Keratinocyte (primary cell): ENCODE measurements around the gene GCK. TPM values are rescaled to one million over a fixed set of nuclear protein-coding genes. Genes with fewer than 3 reads are reported as not detected.
A peak's percentile ranks its signal among the peaks of the same experiment; 100 is the strongest.

Experiments used
- DNase-seq: peaks from one replicate; pipeline ENCODE4 v3.0.0-alpha.2; 2011; ENCODE audit warnings: low read depth, missing footprints, low spot score
- FAIRE-seq: peaks from 2 replicates; lab custom pipeline; 2011; peaks lifted over from hg19 to GRCh38; lab: Jason Lieb, UNC
- H2AFZ ChIP-seq: 2 replicates; pipeline ENCODE4 v1.6.0; 2012; ENCODE audit warnings: low read length, control low read depth, inconsistent platforms; ENCODE audit not compliant: control insufficient read depth
- H3K27ac ChIP-seq: 2 replicates; pipeline ENCODE4 v1.5.1; 2011; ENCODE audit warnings: low read length; ENCODE audit not compliant: control insufficient read depth, insufficient read depth
- H3K27me3 ChIP-seq: 3 replicates; pipeline ENCODE4 v1.6.0; 2011; ENCODE audit warnings: low read length; ENCODE audit not compliant: control insufficient read depth, insufficient read depth; ENCODE audit errors: extremely low read depth
- H3K36me3 ChIP-seq, 2 experiments: 2 replicates in 1 of 2; 3 replicates in 1 of 2; pipeline ENCODE4 v1.5.1; 2011; ENCODE audit warnings: low read length in 2 of 2, mild to moderate bottlenecking in 1 of 2; ENCODE audit not compliant: control insufficient read depth in 2 of 2, insufficient read depth in 2 of 2; ENCODE audit errors: extremely low read depth in 1 of 2
- H3K4me1 ChIP-seq: 3 replicates; pipeline ENCODE4 v1.5.1; 2011; ENCODE audit warnings: low read length; ENCODE audit not compliant: control insufficient read depth, insufficient read depth; ENCODE audit errors: extremely low read depth
- H3K4me2 ChIP-seq: 3 replicates; pipeline ENCODE4 v1.6.0; 2011; ENCODE audit warnings: low read depth, low read length; ENCODE audit not compliant: control insufficient read depth, insufficient read depth; ENCODE audit errors: extremely low read depth
- H3K4me3 ChIP-seq, 3 experiments: fragments of 200-600 bp in 1 of 3; sonication (generic) in 1 of 3; 2 replicates in 2 of 3; 3 replicates in 1 of 3; pipeline ENCODE4 v1.5.1; 2011 to 2016; ENCODE audit warnings: low read length in 3 of 3, mild to moderate bottlenecking in 3 of 3, control low read depth in 2 of 3, inconsistent platforms in 1 of 3, low read depth in 1 of 3, mixed read lengths in 1 of 3, mixed run types in 1 of 3, moderate library complexity in 1 of 3; ENCODE audit not compliant: control insufficient read depth in 2 of 3, insufficient read depth in 2 of 3; ENCODE audit errors: extremely low read depth in 1 of 3
- H3K79me2 ChIP-seq: 2 replicates; pipeline ENCODE4 v1.6.0; 2012; ENCODE audit warnings: low read length; ENCODE audit not compliant: control insufficient read depth, insufficient read depth
- H3K9ac ChIP-seq: 3 replicates; pipeline ENCODE4 v1.6.0; 2011; ENCODE audit warnings: low read length; ENCODE audit not compliant: control insufficient read depth, insufficient read depth; ENCODE audit errors: extremely low read depth
- H3K9me1 ChIP-seq: 3 replicates; pipeline ENCODE4 v1.6.0; 2011; ENCODE audit warnings: low read length; ENCODE audit not compliant: control insufficient read depth, insufficient read depth; ENCODE audit errors: extremely low read depth
- H3K9me3 ChIP-seq: 2 replicates; pipeline ENCODE4 v1.5.1; 2012; ENCODE audit warnings: low read depth, low read length; ENCODE audit not compliant: control insufficient read depth
- H4K20me1 ChIP-seq: 3 replicates; pipeline ENCODE4 v1.6.0; 2011; ENCODE audit warnings: low read length; ENCODE audit not compliant: control insufficient read depth, insufficient read depth; ENCODE audit errors: extremely low read depth
- EZH2 ChIP-seq: IDR thresholded peaks from one replicate; pipeline ENCODE4 v1.6.1; 2012; ENCODE audit warnings: inconsistent platforms, mild to moderate bottlenecking, low read length, moderate library complexity
- dilution Hi-C: fragments of 300-500 bp; cut with MboI; formaldehyde crosslinking; loops from one replicate; pipeline ENCODE4 v1.7.0; 2020; ENCODE audit warnings: low sequenced_read_pairs; ENCODE audit not compliant: extremely low pct_ligation_motif_present
- polyA plus RNA-seq, 5 experiments: library from polyadenylated mRNA; depleted of rRNA in 3 of 5; stranded (reverse) in 3 of 5; stranded (forward) in 1 of 5; unstranded in 1 of 5; fragments of >200 nt; gene quantifications; 1 replicate in 1 of 5; 2 replicates in 3 of 5; 3 replicates in 1 of 5; pipeline versions ENCODE4 v1.2.1 to v1.2.3, GENCODE V29; 2011 to 2012; ENCODE audit warnings: missing spikeins in 2 of 5, low read depth in 1 of 5, low replicate concordance in 1 of 5
- TF ChIP-seq, protein P1 (sequence below), 3 experiments: IDR thresholded peaks in 1 of 3; conservative IDR thresholded peaks in 1 of 3; optimal IDR thresholded peaks in 1 of 3; 2 replicates in 2 of 3; 3 replicates in 1 of 3; pipeline versions ENCODE3 to v1.5.1; 2011; ENCODE audit warnings: low read length in 3 of 3, mild to moderate bottlenecking in 3 of 3, moderate library complexity in 2 of 3, control low read depth in 1 of 3, inconsistent platforms in 1 of 3; ENCODE audit not compliant: insufficient read depth in 2 of 3; ENCODE audit errors: extremely low read depth in 1 of 3

GCK gene
- polyA plus RNA-seq, 1 donor (not counting 4 experiments of a cell fraction or from before 2014, with no cell fraction given), result not detected

DNA sequence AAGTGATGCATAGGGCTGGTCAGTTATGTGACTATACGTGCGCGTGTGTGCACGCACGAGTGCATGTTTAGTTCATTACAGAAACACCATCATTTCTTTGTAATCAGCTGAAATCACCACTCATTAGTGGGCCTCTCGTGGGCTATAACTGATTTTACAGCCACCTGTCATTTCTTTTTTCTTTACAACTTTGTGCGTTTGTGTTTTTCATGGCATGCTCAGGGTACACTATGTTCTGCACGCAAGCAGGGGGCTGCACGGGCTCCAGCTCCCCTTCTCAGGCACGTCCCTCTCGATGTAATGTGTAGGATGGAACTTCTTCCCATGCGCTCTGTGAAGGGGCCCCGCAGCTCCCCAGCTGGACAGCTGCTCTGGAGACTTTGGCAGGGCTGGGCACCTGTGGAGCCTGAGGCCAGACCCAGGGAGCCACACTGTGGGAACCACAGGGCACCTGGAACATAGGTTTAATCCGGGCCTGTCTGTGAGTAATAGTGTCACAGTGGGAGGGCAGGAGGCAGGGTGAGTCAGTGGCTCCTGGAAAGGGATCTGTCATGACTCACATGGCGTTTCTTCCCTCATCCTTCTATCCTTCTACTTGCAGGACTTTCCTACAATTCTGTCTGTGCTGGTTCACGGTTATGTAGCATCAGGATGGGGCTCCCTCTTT lies 4.9 kb downstream of the GCK start:
- peak; percentile 71 for DNase-seq
- peaks cover 5% of the 10 kb centered on the region for H3K27me3 ChIP-seq

DNA sequence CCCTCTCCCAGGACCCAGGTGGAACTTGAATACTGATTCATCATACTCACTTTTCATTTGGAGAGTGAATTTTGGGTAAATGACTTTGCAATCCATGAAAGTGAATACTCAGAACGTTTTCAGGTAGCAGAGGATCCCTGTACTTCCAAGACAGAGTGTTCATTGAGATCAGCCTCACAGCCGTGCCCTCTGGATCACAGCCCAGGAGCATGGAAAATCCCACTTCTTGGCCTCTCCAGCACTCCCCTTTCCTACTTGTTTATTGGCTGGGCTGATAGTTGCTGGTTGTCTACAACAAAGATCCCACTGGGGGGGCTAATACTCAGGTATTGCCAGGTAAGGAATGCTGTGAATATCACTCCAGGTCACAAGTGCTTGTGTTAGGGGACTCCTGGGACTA lies 5.9 kb downstream of the GCK start:
- Histone ChIP-seq H3K9me1 (no peaks in the 10 kb centered on the region), H3K27ac (no peak overlapping the region), H3K9me3 (peaks cover 9% of the 10 kb centered on the region), H3K27me3 (peaks cover 5% of the 10 kb centered on the region), H4K20me1 (no peaks in the 10 kb centered on the region), H3K9ac (no peak overlapping the region), H2AFZ (no peak overlapping the region), H3K4me2 (no peak overlapping the region), H3K4me1 (peaks cover 15% of the 10 kb centered on the region), H3K36me3 (no peaks in the 10 kb centered on the region), H3K79me2 (no peaks in the 10 kb centered on the region), H3K4me3 (no peak overlapping the region)
- dilution Hi-C loops, result no loop called here
- TF ChIP-seq, protein P1, sequence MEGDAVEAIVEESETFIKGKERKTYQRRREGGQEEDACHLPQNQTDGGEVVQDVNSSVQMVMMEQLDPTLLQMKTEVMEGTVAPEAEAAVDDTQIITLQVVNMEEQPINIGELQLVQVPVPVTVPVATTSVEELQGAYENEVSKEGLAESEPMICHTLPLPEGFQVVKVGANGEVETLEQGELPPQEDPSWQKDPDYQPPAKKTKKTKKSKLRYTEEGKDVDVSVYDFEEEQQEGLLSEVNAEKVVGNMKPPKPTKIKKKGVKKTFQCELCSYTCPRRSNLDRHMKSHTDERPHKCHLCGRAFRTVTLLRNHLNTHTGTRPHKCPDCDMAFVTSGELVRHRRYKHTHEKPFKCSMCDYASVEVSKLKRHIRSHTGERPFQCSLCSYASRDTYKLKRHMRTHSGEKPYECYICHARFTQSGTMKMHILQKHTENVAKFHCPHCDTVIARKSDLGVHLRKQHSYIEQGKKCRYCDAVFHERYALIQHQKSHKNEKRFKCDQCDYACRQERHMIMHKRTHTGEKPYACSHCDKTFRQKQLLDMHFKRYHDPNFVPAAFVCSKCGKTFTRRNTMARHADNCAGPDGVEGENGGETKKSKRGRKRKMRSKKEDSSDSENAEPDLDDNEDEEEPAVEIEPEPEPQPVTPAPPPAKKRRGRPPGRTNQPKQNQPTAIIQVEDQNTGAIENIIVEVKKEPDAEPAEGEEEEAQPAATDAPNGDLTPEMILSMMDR (optimal IDR thresholded peaks at IDR 0.05 in 1 of 3, IDR thresholded peaks at IDR 0.05 in 1 of 3, conservative IDR thresholded peaks at IDR 0.05 in 1 of 3; ENCODE audit: extremely low read depth in 1 of 3, insufficient read depth in 2 of 3, low read length in 3 of 3), result no peak
- no peak for TF ChIP-seq EZH2
- DNase-seq (no peak), FAIRE-seq (no peak)

More for the DNA sequence above, 4.9 kb downstream of the GCK start:
- Histone ChIP-seq H2AFZ (no peak overlapping the region), H3K9me3 (peaks cover 9% of the 10 kb centered on the region), H3K9ac (no peak overlapping the region), H3K27ac (no peak overlapping the region), H3K79me2 (no peaks in the 10 kb centered on the region), H3K4me1 (peaks cover 15% of the 10 kb centered on the region), H3K4me2 (peak overlapping the region; percentile 53), H3K9me1 (no peaks in the 10 kb centered on the region), H3K4me3 (peak overlapping the region in 1 of 3 experiments; percentile 5), H4K20me1 (no peaks in the 10 kb centered on the region), H3K36me3 (no peaks in the 10 kb centered on the region)
- dilution Hi-C loops, result no loop called here
- no peak for TF ChIP-seq EZH2
- TF ChIP-seq, protein P1 (optimal IDR thresholded peaks at IDR 0.05 in 1 of 3, IDR thresholded peaks at IDR 0.05 in 1 of 3, conservative IDR thresholded peaks at IDR 0.05 in 1 of 3; ENCODE audit: extremely low read depth in 1 of 3, insufficient read depth in 2 of 3, low read length in 3 of 3), result no peak
- peak; percentile 99 for FAIRE-seq
